ENCODE data around the gene CDH4.

DNA sequence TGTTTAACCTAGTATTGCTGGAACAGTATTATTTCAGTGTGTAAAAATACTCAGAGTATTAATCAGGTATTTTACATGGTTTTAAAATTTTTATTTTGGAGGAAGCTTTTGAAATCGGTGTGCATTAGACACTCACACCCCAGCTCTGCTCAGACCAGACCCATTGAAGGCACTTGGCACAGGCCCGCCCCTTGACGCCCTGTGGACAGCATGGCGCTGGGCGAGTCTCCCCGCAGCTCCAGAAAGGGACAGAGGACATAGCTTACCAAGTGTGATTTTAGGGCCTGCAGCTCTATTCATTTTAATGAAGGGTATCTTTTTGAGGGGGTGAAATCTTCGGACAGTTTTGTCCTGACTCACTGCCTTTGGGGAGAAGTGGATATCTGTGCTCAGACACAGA, 164.5 kb downstream of the CDH4 start:
- TF ChIP-seq, protein P1, sequence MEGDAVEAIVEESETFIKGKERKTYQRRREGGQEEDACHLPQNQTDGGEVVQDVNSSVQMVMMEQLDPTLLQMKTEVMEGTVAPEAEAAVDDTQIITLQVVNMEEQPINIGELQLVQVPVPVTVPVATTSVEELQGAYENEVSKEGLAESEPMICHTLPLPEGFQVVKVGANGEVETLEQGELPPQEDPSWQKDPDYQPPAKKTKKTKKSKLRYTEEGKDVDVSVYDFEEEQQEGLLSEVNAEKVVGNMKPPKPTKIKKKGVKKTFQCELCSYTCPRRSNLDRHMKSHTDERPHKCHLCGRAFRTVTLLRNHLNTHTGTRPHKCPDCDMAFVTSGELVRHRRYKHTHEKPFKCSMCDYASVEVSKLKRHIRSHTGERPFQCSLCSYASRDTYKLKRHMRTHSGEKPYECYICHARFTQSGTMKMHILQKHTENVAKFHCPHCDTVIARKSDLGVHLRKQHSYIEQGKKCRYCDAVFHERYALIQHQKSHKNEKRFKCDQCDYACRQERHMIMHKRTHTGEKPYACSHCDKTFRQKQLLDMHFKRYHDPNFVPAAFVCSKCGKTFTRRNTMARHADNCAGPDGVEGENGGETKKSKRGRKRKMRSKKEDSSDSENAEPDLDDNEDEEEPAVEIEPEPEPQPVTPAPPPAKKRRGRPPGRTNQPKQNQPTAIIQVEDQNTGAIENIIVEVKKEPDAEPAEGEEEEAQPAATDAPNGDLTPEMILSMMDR (IDR thresholded peaks at IDR 0.05) = no peak
- TF ChIP-seq POLR2A (IDR thresholded peaks at IDR 0.05) = no peak
